ENCODE data around the gene AFMID.

The AFMID gene

DNA sequence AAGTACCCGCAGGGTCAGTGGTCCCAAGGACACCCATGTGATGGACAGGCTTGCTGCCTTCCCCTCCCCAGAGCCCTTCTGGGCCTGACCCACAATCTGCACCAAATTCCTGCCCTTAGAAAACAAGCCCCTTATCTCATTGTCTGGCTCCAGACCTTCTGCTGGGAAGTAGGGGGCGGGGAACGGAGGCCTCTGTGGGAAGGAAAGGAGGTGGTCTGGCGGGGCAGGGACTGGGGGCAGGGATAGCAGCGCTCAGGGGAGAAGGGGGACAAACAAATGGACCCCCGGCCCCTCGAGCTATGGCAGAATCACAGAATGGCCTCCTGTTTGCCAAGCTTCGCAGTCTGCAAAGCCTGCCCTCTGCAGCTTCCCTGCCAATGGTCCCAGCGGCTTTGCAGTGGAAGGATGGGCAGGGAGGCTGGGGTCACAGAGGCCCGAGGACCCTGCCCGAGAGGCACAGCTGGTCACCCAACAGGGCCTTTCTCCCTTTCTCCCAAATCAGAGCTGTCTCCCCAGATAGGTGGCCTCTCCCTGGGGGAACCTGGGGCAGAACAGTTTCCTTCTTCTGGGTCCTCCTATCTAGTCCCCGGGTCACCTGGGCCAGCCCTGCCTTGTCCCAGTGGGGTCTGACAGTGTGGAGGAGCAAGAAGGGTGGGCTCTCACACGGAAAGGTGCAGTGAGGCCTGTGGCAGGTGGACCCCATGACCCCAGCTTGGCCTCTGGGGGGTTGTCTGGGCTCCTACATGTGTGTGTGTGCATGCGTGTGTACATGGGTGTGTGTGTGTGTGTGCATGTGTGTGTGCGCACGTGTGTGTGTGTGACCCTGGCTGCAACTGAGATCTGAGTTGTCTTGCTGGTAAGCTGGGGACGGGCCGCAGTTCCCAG lies 69.8 kb downstream of the AFMID start:
- DNase-seq, result peak in 1 of 6 experiments; percentile 10

All from stimulated activated naive CD4-positive, alpha-beta T cell (primary cell).